CD14-positive monocyte (primary cell): ENCODE measurements around the gene TTYH1. TPM values are rescaled to one million over a fixed set of nuclear protein-coding genes. Genes with fewer than 3 reads are reported as not detected.

ENCODE experiments used
- DNase-seq, 3 donors: peaks; one replicate each; pipeline ENCODE4 v3.0.0-alpha.2; 2011 to 2022
- H2AFZ ChIP-seq: 2 replicates; pipeline ENCODE4 v1.6.0; 2012; ENCODE audit warnings: mild to moderate bottlenecking, low read depth, low read length, inconsistent platforms; ENCODE audit not compliant: insufficient read depth, poor library complexity, severe bottlenecking
- H3K27ac ChIP-seq, 2 donors: 1 replicate in 1 of 2; 2 replicates in 1 of 2; pipeline ENCODE4 v1.5.1; 2012 to 2013; ENCODE audit warnings: low read length in 2 of 2, control low read depth in 1 of 2, inconsistent platforms in 1 of 2, low read depth in 1 of 2, mild to moderate bottlenecking in 1 of 2
- H3K27me3 ChIP-seq, 2 donors: one replicate each; pipeline versions ENCODE4 v1.6.0 to v1.6.1; 2011 to 2013; ENCODE audit warnings: low read length in 2 of 2; ENCODE audit not compliant: control insufficient read depth in 2 of 2, insufficient read depth in 2 of 2
- H3K36me3 ChIP-seq, 2 donors: replicated peaks in 1 of 2; 1 replicate in 1 of 2; 2 replicates in 1 of 2; pipeline versions ENCODE4 v1.5.1 to v1.6.1; 2012 to 2013; ENCODE audit warnings: low read length in 2 of 2, control low read depth in 1 of 2, inconsistent platforms in 1 of 2, mild to moderate bottlenecking in 1 of 2; ENCODE audit not compliant: insufficient read depth in 2 of 2, control insufficient read depth in 1 of 2
- H3K4me1 ChIP-seq, 2 donors: 1 replicate in 1 of 2; 2 replicates in 1 of 2; pipeline versions ENCODE4 v1.5.1 to v1.6.1; 2012 to 2013; ENCODE audit warnings: low read length in 2 of 2, control low read depth in 1 of 2, inconsistent platforms in 1 of 2, mild to moderate bottlenecking in 1 of 2, moderate library complexity in 1 of 2; ENCODE audit not compliant: insufficient read depth in 2 of 2, control insufficient read depth in 1 of 2
- H3K4me2 ChIP-seq: replicated peaks from 2 replicates; pipeline ENCODE3; 2012; ENCODE audit warnings: low read length, moderate library complexity, mild to moderate bottlenecking; ENCODE audit not compliant: poor library complexity, severe bottlenecking; ENCODE audit errors: extremely low read depth
- H3K4me3 ChIP-seq, 3 experiments: fragments of 200-600 bp in 1 of 3; sonication (generic) in 1 of 3; replicated peaks in 1 of 3; 1 replicate in 2 of 3; 2 replicates in 1 of 3; pipeline ENCODE4 v1.5.1; 2011 to 2013; ENCODE audit warnings: low read length in 3 of 3, mild to moderate bottlenecking in 3 of 3, control low read depth in 2 of 3, low read depth in 2 of 3, inconsistent platforms in 1 of 3, moderate library complexity in 1 of 3
- H3K79me2 ChIP-seq: 2 replicates; pipeline ENCODE4 v1.6.0; 2012; ENCODE audit warnings: mild to moderate bottlenecking, control low read depth, inconsistent platforms, low read length, moderate library complexity; ENCODE audit not compliant: insufficient read depth
- H3K9ac ChIP-seq: 2 replicates; pipeline ENCODE4 v1.6.0; 2017; ENCODE audit warnings: low read length, mild to moderate bottlenecking; ENCODE audit not compliant: insufficient read depth, poor library complexity, severe bottlenecking
- H3K9me3 ChIP-seq, 2 donors: replicated peaks in 1 of 2; 1 replicate in 1 of 2; 2 replicates in 1 of 2; pipeline versions ENCODE4 v1.5.1 to v1.6.1; 2012 to 2013; ENCODE audit warnings: low read length in 2 of 2, control low read depth in 1 of 2; ENCODE audit not compliant: control insufficient read depth in 1 of 2, insufficient read depth in 1 of 2
- H4K20me1 ChIP-seq: 2 replicates; pipeline ENCODE4 v1.6.0; 2012; ENCODE audit warnings: mild to moderate bottlenecking, low read length, control low read depth, moderate library complexity; ENCODE audit not compliant: insufficient read depth
- H3K27ac Mint-ChIP-seq, 7 donors: one replicate each; pipeline ENCODE4 v1.8.0; 2020; ENCODE audit warnings: mild to moderate bottlenecking in 7 of 7, mixed read lengths in 7 of 7, moderate library complexity in 6 of 7, inconsistent platforms in 2 of 7
- H3K27me3 Mint-ChIP-seq, 3 donors: one replicate each; pipeline ENCODE4 v1.8.0; 2021 to 2022; ENCODE audit warnings: low read depth in 3 of 3, mild to moderate bottlenecking in 3 of 3, mixed read lengths in 3 of 3, moderate library complexity in 3 of 3, inconsistent platforms in 1 of 3
- H3K36me3 Mint-ChIP-seq, 2 donors: one replicate each; pipeline ENCODE4 v1.8.0; 2020; ENCODE audit warnings: mixed read lengths in 2 of 2, inconsistent platforms in 1 of 2, mild to moderate bottlenecking in 1 of 2
- H3K4me1 Mint-ChIP-seq: one replicate; pipeline ENCODE4 v1.8.0; 2020; ENCODE audit warnings: mild to moderate bottlenecking, mixed read lengths
- H3K4me3 Mint-ChIP-seq, 2 donors: one replicate each; pipeline ENCODE4 v1.8.0; 2020; ENCODE audit warnings: mild to moderate bottlenecking in 2 of 2, mixed read lengths in 2 of 2, moderate library complexity in 1 of 2
- H3K9me3 Mint-ChIP-seq, 7 donors: one replicate each; pipeline ENCODE4 v1.8.0; 2020 to 2022; ENCODE audit warnings: mixed read lengths in 7 of 7, mild to moderate bottlenecking in 6 of 7, moderate library complexity in 6 of 7, inconsistent platforms in 2 of 7
- CTCF ChIP-seq: fragments of 200-600 bp; IDR thresholded peaks from one replicate; pipeline ENCODE4 v1.8.0; 2022; ENCODE audit warnings: antibody characterized with exemption, mild to moderate bottlenecking
- WGBS: methylation state at CpG from one replicate; pipeline ENCODE4 v1.1.5; 2013; ENCODE audit warnings: missing lambda C conversion rate; ENCODE audit not compliant: insufficient coverage; 5-methylcytosine and 5-hydroxymethylcytosine counted together
- intact Hi-C, 2 donors: fragments of 100-400 bp; cut with micrococcal nuclease; formaldehyde crosslinking; loops; one replicate each; pipeline versions ENCODE4 v1.15.0 to v1.15.1; 2023
- polyA plus RNA-seq, 3 donors: library from polyadenylated mRNA; depleted of rRNA in 1 of 3; unstranded in 2 of 3; stranded (reverse) in 1 of 3; fragments of 300-500 nt in 2 of 3; fragments of >200 nt in 1 of 3; fragmentation: Illumina TruSeq in 2 of 3; gene quantifications; 1 replicate in 2 of 3; 2 replicates in 1 of 3; pipeline ENCODE4 v1.2.3, GENCODE V29; 2012 to 2021

Gene TTYH1
- polyA plus RNA-seq, 3 donors = not detected

- WGBS = 5% methylated on average over 16 of the region's 25 CpGs
- Histone ChIP-seq H3K79me2 (no peaks in the 10 kb centered on the region), H3K4me1 (peaks cover 12 to 15% of the 10 kb centered on the region in 2 donors), H2AFZ (peak overlapping the region; percentile 48), H3K27me3 (peaks cover 28 to 68% of the 10 kb centered on the region in 2 donors), H3K4me3 (peak overlapping the region in 1 of 3 experiments; percentile 21), H4K20me1 (no peaks in the 10 kb centered on the region), H3K4me2 (peak overlapping the region; percentile 42), H3K27ac (no peak overlapping the region), H3K9ac (no peak overlapping the region), H3K9me3 (peaks cover 0 to 10% of the 10 kb centered on the region in 2 donors), H3K36me3 (no peaks in the 10 kb centered on the region)
- no peak for DNase-seq
- Mint-ChIP-seq H3K4me1 (peaks cover 14% of the 10 kb centered on the region), H3K36me3 (peaks cover 0 to 6% of the 10 kb centered on the region in 2 donors), H3K4me3 (peak overlapping the region; percentile 65 to 83), H3K9me3 (peaks cover 7 to 21% (median 17%) of the 10 kb centered on the region in 7 donors), H3K27me3 (peaks cover 47 to 70% (median 53%) of the 10 kb centered on the region in 3 donors), H3K27ac (peak overlapping the region in 3 of 7 donors; percentile 6 to 14 (median 7))
- intact Hi-C loops = loop anchor here in 1 of 2 donors (10.0 kb wide), 1 partner anchor 117 kb away; no protein-coding TSS in a partner anchor
- TF ChIP-seq CTCF = no peak
Measured at GRCh38 chr19:54418030-54418929, 3.0 kb downstream of the TTYH1 start.

GRCh38 chr19:54418930-54419800 lies 3.9 kb downstream of the TTYH1 start:
- Mint-ChIP-seq H3K9me3 (peaks cover under 1 to 17% (median 8%) of the 10 kb centered on the region in 7 donors), H3K4me3 (peak overlapping the region in 1 of 2 donors; percentile 11), H3K27me3 (peaks cover 42 to 66% (median 53%) of the 10 kb centered on the region in 3 donors), H3K4me1 (peaks cover 14% of the 10 kb centered on the region), H3K36me3 (peaks cover 0 to 6% of the 10 kb centered on the region in 2 donors), H3K27ac (no peak overlapping the region)
- no peak overlapping the region for H3K4me3 ChIP-seq
- no peaks in the 10 kb centered on the region for H3K79me2 ChIP-seq
- WGBS = 86% methylated on average over 22 of the region's 26 CpGs
- H2AFZ ChIP-seq = no peak overlapping the region
- no peak for TF ChIP-seq CTCF
- peaks cover 27 to 67% of the 10 kb centered on the region in 2 donors for H3K27me3 ChIP-seq
- H4K20me1 ChIP-seq = no peaks in the 10 kb centered on the region
- no peak overlapping the region for H3K27ac ChIP-seq
- no peak overlapping the region for H3K4me2 ChIP-seq
- DNase-seq = no peak
- intact Hi-C loops = loop anchor here in 1 of 2 donors (10.0 kb wide), 1 partner anchor 116 kb away; no protein-coding TSS in a partner anchor
- H3K9ac ChIP-seq = no peak overlapping the region
- H3K9me3 ChIP-seq = peaks cover 0 to 8% of the 10 kb centered on the region in 2 donors
- peaks cover 12 to 15% of the 10 kb centered on the region in 2 donors for H3K4me1 ChIP-seq
- H3K36me3 ChIP-seq = no peaks in the 10 kb centered on the region
